HG03039 (cell line): Measurements from ENCODE around the gene RBM20.
"Not testable (repeated sequence)": the region's sequence is repeated elsewhere in the genome, so short reads cannot be mapped to it uniquely, and the experiment has no call there.

ENCODE experiments used
- ATAC-seq: cut with Tn5 transposase; IDR thresholded peaks from one replicate; pipeline ENCODE4 v1.9.1; 2021; ENCODE audit warnings: mild to moderate bottlenecking, moderate library complexity; ENCODE audit not compliant: unreplicated experiment

RBM20 gene

GRCh38 chr10:110625356-110625894 lies 18.7 kb upstream of the RBM20 start:
- no peak for ATAC-seq

- no peak for ATAC-seq
Measured at GRCh38 chr10:110625951-110626855, 17.9 kb upstream of the RBM20 start.

GRCh38 chr10:110628161-110628560 lies 16.0 kb upstream of the RBM20 start:
- no peak for ATAC-seq

- ATAC-seq: no peak
Measured at GRCh38 chr10:110629680-110630191, 14.4 kb upstream of the RBM20 start.

- no peak for ATAC-seq
Measured at GRCh38 chr10:110631934-110632333, 12.2 kb upstream of the RBM20 start.

GRCh38 chr10:110632591-110633215 lies 11.4 kb upstream of the RBM20 start:
- no peak for ATAC-seq

- ATAC-seq: no peak
Measured at GRCh38 chr10:110634527-110635209, 9.5 kb upstream of the RBM20 start.

- no peak for ATAC-seq
Measured at GRCh38 chr10:110636572-110636931, 7.6 kb upstream of the RBM20 start.

GRCh38 chr10:110636932-110637557 lies 7.1 kb upstream of the RBM20 start:
- ATAC-seq: no peak

- no peak for ATAC-seq
Measured at GRCh38 chr10:110637558-110638053, 6.5 kb upstream of the RBM20 start.

- no peak for ATAC-seq
Measured at GRCh38 chr10:110638319-110638718, 5.8 kb upstream of the RBM20 start.

GRCh38 chr10:110639046-110639445 lies 5.1 kb upstream of the RBM20 start:
- ATAC-seq: not testable (repeated sequence)

GRCh38 chr10:110639858-110640257 lies 4.3 kb upstream of the RBM20 start:
- ATAC-seq: not testable (repeated sequence)

GRCh38 chr10:110641256-110641655 lies 2.9 kb upstream of the RBM20 start:
- no peak for ATAC-seq

GRCh38 chr10:110642204-110643034 lies 1.7 kb upstream of the RBM20 start:
- no peak for ATAC-seq

GRCh38 chr10:110643035-110643652 lies 992 bp upstream of the RBM20 start:
- ATAC-seq: no peak

- ATAC-seq: no peak
Measured at GRCh38 chr10:110644598-110645462, 694 bp downstream of the RBM20 start.

- no peak for ATAC-seq
Measured at GRCh38 chr10:110646417-110647135, 2.4 kb downstream of the RBM20 start.
